GM12872 (cell line): ENCODE results near the gene IGF2R.

ENCODE experiments used
- TF ChIP-seq, protein P1 (sequence below): IDR thresholded peaks from 3 replicates; pipeline ENCODE4 v1.5.1; 2011; ENCODE audit warnings: low read depth, mild to moderate bottlenecking, low read length, moderate library complexity; ENCODE audit not compliant: insufficient read depth

IGF2R gene

DNA sequence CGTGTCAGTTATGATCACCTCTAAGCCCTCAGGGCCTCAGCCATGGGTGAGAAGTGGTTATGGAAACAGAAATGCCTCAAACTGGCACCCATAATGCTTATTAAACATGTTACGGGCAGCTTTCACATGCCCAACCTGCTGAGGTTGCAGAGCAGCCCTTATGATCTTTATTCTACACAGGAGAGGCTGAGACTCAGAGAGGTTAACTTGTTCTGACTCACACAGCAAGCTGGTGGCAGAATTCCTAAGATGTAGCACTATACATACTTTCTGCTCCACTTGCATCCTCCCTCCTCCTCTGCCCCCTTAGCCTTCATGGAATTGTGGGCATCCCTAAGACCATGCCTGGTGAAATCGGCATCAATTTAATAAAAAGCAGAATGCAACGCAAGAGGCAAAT lies 34.7 kb upstream of the IGF2R start:
- TF ChIP-seq, protein P1, sequence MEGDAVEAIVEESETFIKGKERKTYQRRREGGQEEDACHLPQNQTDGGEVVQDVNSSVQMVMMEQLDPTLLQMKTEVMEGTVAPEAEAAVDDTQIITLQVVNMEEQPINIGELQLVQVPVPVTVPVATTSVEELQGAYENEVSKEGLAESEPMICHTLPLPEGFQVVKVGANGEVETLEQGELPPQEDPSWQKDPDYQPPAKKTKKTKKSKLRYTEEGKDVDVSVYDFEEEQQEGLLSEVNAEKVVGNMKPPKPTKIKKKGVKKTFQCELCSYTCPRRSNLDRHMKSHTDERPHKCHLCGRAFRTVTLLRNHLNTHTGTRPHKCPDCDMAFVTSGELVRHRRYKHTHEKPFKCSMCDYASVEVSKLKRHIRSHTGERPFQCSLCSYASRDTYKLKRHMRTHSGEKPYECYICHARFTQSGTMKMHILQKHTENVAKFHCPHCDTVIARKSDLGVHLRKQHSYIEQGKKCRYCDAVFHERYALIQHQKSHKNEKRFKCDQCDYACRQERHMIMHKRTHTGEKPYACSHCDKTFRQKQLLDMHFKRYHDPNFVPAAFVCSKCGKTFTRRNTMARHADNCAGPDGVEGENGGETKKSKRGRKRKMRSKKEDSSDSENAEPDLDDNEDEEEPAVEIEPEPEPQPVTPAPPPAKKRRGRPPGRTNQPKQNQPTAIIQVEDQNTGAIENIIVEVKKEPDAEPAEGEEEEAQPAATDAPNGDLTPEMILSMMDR = no peak

DNA sequence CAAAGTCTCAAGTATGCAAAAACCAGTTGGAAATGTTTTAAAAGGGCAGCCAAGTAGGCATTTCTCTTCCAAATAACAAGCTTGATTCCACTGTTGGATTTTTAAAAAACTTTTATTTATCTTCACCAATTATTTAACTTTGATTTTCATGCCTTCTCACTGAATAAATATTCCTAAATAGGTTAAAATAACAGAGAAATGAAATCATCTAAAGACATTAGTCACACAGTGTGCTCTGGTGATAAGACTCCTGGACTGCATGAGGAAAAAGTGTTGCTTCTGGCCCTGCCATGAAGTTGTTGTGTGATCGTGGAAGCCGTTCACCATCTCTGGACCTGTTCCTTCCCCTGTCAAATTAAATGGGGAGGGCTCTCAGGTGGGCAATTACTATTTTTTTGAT lies 33.8 kb upstream of the IGF2R start:
- TF ChIP-seq, protein P1 = no peak

DNA sequence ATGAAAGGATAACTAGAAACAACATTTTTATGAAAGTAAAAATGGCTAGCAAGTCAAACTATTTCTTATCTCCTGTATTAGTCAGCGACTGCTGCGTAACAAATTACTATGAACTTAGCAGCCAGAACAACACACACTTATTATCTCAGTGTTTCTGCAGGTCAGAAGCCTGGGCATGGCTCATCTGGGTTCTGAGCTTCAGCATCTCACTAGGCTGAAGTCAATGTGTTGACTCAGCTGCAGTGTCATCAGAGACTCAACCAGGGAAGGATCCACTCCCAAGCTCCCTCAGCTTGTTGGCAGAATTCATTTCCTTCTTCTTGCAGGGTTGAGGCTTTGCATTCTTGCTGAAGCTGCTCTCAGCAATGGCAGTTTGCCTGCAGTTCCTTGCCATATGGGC lies 33.2 kb upstream of the IGF2R start:
- TF ChIP-seq, protein P1 = no peak

DNA sequence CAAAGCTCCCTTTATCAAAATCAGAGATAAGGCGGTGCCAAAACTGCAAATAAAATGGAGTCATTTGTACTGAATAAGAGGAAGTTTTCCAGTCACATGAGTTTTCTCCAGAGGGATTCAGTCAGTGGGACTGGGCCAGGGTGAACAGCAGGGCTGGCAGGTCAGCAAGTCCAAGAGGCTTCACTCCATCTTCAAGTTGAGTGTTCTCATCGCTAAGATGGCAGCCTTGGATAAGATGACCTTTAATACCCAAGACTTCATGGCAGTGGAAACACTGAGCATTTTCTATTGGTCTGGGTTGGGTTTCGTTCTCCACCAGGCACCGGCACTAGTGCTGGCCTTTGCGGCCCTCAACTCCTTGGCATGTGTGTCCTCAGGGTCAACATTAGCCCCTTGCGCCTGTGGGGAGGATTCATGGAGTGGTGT lies 29.3 kb upstream of the IGF2R start:
- TF ChIP-seq, protein P1 = no peak

DNA sequence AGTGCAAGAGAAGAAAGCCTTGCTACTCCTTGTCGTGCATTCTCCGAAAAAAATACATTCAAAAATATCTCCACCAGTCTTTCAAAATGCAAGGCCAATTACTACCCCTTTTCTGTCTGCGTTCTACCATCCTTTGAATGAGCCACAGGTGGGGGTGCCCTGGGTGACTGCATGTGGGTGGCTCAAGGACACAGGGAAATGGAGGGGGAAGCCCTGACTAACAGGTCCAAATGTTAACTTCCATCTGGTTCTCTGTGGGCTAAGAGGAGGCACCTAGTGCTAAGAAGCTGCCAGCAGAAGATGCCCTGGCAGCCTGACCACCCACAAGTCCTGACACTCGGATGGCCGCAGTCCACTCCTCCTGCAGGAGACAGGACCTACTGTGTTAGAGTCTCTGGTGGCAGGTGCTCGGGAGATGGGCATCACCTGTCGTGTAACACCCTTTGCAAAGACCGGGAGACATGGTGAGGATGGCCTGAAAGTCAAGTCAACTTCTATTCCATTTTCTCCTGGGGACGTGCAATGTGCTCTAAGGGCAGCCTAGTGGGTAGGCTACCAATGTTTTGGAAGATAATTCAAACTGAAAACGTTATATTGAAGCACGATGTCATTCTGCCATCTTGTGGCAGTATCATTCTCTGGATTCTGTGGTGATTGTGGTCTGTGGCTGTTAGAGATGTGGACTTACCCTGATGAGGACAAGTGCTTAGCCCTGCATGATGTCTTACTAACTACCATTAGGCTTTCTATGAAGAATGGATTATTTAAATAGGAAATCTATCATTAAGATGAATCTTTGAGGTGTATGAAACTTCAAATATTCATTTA lies 27.4 kb upstream of the IGF2R start:
- TF ChIP-seq, protein P1 = peak; percentile 59; the same call in 2 of the 3 replicates

DNA sequence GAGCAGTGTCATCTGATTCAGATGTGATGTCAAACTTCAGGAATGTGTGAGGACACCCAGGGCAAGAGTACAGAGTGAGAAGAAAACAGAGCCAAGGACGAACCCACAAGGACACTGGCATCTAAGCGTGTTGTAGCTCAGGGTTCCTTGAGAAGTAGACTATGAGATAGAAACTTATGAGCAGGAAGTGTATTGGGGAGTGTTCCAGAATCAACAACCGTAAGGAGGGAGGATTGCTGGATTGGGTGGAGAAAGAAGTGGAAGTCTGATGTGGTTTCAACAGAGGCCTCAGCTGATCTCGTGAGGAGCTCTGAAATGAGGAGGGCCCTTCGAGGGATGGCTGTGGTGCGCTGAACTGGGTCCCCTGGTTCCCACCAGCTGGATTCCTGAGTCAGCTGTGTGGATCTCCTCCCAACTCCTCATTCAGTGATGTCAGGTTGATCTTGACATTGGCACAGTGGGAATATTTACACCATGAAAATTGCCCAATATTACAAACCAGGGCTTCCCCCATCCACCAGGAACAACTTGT lies 25.7 kb upstream of the IGF2R start:
- TF ChIP-seq, protein P1 = no peak

DNA sequence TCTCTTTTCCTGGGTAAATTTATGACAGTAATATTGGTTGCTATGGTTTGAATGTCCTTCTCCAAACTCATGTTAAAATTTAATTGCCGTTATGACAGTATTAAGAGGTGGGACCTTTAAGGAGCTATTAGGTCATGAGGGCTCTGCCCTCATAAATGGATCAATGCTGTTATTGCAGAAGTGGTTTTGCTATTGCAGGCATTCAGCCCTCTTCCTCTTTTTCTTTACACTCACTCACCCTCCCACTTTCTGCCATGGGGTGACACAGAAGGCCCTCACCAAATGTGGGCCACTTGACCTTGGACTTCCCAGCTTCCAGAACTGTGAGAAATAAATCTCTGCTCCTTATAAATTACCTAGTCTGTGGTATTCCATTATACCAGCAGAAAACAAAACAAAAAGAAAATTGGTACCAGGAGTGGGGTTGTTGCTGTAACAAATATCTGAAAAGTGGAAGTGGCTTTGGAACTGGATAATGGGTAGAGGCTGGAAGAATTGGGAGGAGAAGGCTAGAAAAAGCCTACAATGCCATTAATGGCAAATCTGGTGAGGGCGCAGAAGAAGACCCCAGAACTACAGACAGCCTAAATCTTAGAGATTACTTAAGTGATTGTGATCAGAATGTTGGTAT lies 24.8 kb upstream of the IGF2R start:
- TF ChIP-seq, protein P1 = no peak
